Erythroblast (primary cell): ENCODE measurements around the gene MAN2A2.

Source experiments
- GATA1 ChIP-seq: IDR thresholded peaks from 2 replicates; pipeline ENCODE4 v1.6.1; 2011; ENCODE audit warnings: low read depth, mild to moderate bottlenecking, control low read depth, low read length, moderate library complexity
- POLR2A ChIP-seq: IDR thresholded peaks from 2 replicates; pipeline ENCODE4 v1.6.1; 2011; ENCODE audit warnings: mild to moderate bottlenecking, low read length

- TF ChIP-seq POLR2A (no peak), GATA1 (no peak)
Measured at GRCh38 chr15:90910441-90911301, 7.6 kb downstream of the MAN2A2 start.
